Sigmoid colon (tissue), 4 donors: ENCODE data around the gene MCOLN2.

Experiments
- EP300 ChIP-seq, 4 donors: sonication (generic); formaldehyde crosslinking; IDR thresholded peaks; one replicate each; pipeline ENCODE4 v1.6.1; 2017; ENCODE audit warnings: antibody characterized with exemption in 4 of 4
- POLR2A ChIP-seq, 2 donors: fragments of 450-650 bp; IDR thresholded peaks; one replicate each; pipeline ENCODE4 v1.6.1; 2016; ENCODE audit warnings: antibody characterized with exemption in 2 of 2, mild to moderate bottlenecking in 2 of 2, moderate library complexity in 2 of 2
- POLR2AphosphoS5 ChIP-seq, 4 donors: sonication (generic); formaldehyde crosslinking; IDR thresholded peaks; one replicate each; pipeline ENCODE4 v1.6.1; 2017; ENCODE audit warnings: antibody characterized with exemption in 4 of 4
- TF ChIP-seq, protein P1 (sequence below), 4 experiments: fragments of 450-650 bp in 3 of 4; fragments of 200-600 bp in 1 of 4; IDR thresholded peaks; one replicate each; pipeline ENCODE4 v1.5.1; 2016 to 2019; ENCODE audit warnings: antibody characterized with exemption in 4 of 4, mild to moderate bottlenecking in 3 of 4, moderate library complexity in 2 of 4

DNA sequence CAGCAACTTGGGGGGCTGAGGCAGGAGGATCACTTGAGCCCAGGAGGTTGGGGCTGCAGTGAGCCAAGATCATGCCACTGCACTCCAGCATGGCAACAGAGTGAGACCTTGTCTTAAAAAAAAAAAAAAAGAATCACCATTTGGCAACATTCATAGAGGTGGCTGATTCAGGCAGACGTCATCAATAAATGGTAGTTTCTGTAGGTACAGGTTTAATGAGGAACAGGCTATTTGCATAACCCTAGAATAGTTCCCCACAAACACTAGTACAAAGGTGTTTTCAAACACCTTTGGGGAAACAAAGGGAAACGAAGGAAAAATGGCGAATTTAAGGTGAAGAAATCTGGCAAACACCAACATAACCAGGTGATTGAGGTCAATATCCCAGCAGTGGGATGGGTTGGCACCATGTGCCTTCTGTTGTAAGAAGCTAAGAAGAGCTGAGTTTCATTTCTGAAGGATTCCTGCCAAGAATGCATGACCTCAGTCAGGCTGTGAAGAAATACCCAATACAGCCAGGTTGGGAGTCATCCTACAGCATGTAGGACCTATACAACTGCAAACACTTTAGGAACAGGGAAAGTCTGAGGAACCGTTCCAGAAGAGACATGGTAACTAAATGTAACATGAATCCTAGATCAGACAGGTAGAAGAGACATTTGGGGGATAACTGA, 109.5 kb downstream of the MCOLN2 start:
- TF ChIP-seq, protein P1, sequence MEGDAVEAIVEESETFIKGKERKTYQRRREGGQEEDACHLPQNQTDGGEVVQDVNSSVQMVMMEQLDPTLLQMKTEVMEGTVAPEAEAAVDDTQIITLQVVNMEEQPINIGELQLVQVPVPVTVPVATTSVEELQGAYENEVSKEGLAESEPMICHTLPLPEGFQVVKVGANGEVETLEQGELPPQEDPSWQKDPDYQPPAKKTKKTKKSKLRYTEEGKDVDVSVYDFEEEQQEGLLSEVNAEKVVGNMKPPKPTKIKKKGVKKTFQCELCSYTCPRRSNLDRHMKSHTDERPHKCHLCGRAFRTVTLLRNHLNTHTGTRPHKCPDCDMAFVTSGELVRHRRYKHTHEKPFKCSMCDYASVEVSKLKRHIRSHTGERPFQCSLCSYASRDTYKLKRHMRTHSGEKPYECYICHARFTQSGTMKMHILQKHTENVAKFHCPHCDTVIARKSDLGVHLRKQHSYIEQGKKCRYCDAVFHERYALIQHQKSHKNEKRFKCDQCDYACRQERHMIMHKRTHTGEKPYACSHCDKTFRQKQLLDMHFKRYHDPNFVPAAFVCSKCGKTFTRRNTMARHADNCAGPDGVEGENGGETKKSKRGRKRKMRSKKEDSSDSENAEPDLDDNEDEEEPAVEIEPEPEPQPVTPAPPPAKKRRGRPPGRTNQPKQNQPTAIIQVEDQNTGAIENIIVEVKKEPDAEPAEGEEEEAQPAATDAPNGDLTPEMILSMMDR (IDR thresholded peaks at IDR 0.05) = no peak
- TF ChIP-seq POLR2A (IDR thresholded peaks at IDR 0.05) = no peak
- TF ChIP-seq EP300 (IDR thresholded peaks at IDR 0.05) = no peak
- TF ChIP-seq POLR2AphosphoS5 (IDR thresholded peaks at IDR 0.05) = no peak
